Activated T-cell treated with anti-CD3 and anti-CD28 coated beads, Interleukin-2, amount 50 U/mL, for 1 hour (primary cell): ENCODE data around the gene LILRA5.
"Not testable (repeated sequence)": the region's sequence is repeated elsewhere in the genome, so short reads cannot be mapped to it uniquely, and the experiment has no call there.

Experiments
- DNase-seq: peaks from one replicate; pipeline ENCODE4 v3.0.0-alpha.2; 2020

The LILRA5 gene

DNA sequence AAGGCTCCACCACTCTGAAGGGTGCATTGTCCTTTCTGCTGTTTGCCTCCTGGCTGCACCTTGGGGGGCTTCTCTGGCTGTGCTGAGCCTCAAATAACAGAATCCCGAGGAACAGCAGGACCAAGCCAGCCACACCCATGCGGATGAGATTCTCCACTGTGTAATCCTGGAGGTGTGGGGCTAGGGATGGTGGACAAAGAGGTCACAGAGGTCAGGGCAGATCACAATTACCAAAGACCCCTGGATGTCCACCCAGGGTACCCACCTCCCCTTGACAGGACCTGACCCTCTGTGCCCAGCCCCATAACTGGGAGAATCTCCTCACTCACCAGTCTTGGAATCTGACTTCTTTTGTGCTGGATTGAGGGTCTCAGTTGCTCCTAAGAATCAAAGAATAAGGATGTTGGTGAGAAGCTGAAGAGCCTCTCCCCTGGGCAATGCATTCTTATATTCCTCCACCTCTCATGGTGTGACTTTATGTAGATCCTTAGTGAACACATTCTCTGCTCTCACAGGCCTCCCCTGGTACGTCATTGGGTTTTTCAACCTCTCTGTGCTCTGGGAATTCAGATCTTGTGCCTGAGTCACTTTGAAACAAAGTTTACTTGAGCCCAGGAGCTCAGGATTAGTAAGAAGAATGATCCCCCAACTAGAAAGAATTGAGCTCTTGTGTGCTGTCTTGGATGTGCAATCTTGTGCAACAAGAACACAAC is 20.8 kb upstream of the LILRA5 start:
- no peak for DNase-seq

DNA sequence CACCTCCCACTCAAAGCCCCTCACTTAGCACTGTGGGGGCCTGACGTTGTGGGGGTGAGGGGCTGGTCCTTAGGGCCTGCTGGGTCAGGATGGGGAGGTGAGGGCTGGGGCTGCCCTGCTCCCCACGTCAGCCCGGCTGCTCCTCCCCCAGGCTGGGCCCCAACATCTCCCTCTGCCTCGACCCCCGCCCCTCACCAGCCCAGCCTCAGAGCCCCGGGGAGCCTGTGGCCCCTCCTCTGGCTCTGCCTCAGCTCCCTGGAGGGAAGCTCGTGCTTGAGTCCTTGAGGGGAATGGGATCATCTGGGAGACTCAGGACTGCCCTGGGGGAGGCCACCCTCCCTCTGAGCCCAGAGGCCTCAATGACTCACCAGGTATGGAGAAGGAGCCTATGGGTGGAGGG is 19.2 kb upstream of the LILRA5 start:
- no peak for DNase-seq

DNA sequence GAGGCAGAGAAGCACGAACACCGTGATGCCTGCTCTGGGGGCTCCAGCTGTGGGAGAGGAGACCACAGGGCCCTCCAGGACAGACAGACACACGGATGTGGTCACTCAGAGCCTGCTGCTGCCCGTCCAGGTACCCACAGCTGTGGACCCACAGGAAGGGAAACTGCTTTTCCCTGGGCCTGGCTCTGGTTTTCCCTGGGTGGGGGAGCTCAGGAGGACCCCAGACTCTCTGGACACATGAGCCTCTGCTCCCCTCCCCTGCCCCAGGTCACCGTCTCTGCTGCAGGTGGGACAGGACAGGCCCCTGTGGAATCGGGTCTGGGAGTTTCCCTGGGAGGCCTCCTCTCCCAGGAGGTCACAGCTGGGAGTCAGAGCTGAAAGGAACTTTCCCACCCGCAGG is 18.7 kb upstream of the LILRA5 start:
- no peak for DNase-seq

DNA sequence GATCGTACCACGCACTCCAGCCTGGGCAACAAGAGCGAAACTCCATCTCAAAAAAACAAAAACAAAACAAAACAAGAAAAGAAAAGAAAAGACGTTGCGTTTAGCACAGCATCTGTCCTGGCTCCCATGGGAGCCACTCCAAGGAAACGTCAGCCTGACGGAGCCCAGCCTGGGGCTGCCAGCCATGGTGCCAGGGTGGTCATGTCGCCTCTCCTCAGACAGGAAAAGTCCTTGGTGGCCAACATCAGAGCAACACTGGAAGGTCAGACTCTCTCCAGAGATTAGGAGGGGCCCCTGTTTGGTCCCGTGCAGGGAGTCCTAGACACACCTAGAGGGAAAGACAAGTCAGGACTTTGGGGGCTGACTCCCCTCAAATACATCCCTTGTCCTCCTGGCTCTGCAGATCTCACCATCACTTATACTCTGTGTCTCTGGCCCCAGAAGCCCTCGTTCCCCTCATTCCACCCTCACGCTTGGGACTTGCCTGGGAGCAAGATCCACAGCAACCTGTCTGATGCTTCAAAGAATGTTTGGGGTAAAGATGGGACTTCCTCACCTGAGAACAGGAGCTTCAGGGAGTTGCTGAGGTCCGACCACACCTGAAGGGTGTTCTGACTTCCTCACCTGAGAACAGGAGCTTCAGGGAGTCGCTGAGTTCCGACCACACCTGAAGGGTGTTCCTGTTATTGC is 16.7 kb upstream of the LILRA5 start:
- no peak for DNase-seq

DNA sequence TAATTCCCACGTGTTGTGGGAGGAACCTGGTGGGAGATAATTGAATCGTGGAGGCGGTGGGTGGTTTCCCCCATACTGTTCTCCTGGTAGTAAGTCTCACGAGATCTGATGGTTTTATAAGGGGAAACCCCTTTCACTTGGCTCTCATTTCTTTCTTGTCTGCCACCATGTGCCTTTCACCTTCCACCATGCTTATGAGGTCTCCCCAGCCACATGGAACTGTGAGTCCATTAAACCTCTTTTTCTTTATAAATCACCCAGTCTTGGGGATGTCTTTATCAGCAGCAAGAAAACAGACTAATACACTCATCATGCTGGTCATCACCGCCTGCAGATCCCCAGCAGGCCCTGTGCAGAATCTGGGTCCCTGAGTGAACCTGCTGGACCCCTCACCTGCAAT is 15.8 kb upstream of the LILRA5 start:
- DNase-seq = not testable (repeated sequence)

DNA sequence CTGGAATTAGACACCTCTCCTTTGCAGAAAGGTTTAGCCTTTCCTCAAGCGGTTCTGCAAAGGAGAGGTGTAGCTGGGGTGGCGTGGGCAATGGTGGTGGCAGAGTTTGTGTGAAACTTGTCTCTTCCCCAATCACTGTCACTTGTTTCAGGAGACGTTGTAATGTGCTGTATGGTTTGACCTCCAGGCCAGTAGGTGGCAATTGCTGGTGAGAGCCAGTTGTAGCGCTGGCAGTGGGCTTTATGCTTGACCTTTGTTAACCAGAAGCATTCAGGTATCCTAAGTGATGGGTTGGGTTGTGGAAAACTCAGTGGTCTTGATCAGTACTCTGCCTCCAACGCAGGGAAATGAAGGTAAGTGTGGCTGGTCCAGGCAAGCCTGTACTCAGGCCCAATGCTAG is 12.7 kb upstream of the LILRA5 start:
- DNase-seq = no peak

DNA sequence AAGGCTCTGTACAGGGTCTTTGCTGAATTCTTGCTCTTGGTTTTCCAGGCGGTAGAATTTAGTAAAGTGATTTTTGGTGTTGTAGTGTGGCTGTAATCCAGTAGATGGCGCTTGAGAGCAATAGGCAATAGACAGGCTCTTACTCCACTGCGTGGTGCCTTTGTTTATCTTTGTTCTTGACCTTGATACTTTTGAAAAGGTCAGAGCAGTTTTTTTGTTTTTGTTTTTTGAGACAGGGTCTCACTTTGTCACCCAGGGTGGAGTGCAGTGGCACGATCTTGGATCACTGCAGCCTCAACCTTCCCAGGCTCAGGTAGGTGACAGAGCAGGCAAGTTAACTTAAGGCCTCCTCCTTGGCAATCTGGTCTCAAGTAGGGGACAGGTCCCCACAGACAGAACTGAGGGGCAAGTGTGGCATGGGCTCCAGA is 12.2 kb upstream of the LILRA5 start:
- peak; percentile 40 for DNase-seq

DNA sequence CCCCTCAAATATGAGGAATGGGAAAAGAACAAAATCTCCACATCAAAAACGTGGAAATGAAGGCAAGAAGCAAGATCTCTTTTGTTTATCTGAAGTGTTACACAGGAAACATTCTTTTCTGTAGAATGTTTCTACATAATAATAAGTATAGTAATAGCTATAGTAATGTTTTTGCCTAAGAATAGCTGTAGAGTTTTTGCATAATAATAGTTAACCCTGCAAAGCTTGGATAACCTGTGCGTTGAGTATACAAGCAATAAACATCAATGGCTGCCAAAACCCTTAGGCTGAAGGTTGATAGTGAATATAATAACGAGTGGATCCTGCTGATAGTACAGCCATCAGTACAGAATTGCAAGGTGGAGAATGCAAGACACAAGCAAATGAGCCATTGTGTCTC is 11.1 kb upstream of the LILRA5 start:
- DNase-seq = no peak

DNA sequence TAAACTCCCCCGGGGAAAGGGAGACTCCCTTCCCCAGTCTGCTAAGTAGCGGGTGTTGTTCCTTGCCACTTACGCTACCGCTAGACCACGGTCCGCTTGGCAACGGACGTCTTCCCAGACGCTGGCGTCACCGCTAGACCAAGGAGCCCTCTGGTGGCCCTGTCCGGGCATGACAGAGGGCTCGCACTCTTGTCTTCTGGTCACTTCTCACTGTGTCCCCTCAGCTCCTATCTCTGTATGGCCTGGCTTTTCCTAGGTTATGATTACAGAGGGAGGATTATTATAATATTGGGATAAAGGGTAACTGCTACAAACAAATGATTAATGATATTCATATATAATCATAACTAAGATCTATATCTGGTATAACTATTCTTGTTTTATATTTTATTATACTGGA is 10.0 kb upstream of the LILRA5 start:
- not testable (repeated sequence) for DNase-seq

DNA sequence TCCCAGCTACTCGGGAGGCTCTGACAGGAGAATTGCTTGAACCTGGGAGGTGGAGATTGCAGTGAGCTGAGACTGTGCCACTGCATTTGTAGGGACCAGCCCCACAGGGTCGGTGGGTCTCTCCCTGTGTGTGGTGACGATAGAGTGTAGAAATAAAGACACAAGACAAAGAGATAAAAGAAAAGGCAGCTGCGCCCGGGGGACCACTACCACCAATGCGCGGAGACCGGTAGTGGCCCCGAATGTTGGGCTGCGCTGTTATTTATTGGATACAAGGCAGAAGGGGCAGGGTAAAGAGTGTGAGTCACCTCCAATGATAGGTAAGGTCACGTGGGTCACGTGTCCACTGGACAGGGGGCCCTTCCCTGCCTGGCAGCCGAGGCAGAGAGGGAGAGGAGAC is 9.3 kb upstream of the LILRA5 start:
- not testable (repeated sequence) for DNase-seq

DNA sequence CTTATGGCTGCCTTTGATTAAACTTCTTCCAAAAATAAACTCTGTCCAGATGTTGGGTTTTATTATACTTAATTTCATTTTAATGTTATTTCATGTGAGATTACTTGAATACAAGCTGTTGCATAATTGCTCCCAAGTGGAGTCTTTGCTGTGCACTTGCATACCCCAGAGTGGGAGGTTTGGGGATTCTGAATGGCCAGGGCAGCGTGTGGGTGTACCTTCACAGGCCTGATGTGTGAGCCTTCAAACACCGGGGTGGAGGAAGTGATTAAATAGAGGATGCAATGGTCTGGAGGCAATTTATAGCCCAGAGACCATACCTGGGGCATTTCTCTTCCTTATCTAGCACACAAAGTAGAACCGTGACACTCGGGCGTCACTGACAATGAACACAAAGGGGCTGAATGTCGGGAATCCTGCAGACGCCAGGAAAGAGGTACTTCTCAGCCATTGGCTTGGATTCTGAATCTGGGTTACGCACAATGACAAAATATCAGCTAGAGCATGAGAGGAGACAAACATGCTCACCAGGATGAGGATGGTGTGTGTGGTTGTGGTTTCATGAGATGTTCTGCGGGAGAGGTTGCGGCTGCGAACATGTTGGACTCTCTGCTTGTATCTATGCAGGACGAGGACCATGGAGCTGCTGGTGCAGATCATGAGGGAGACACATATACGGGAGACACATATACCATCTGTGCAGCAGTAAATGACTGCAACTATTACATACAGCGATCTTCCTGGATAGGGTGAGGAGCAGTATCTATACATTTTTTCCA is 7.1 kb upstream of the LILRA5 start:
- DNase-seq = no peak

DNA sequence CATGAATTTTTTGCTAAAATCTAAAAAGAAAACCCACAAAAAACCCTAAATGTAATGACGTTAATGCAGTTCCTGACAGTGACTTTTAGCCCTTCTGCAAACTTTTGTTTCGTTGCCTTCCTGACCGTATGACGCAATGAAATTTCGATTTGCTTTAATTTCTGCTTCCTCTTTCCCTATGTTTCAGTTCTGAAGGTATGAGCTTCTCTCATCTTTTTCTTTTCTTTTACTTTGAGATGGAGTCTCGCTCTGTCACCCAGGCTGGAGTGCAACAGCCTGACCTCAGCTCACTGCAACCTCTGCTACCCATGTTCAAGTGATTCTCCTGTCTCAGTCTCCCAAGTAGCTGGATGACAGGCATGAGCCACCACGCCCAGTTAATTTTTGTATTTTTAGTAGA is 6.1 kb upstream of the LILRA5 start:
- peak; percentile 1 for DNase-seq

DNA sequence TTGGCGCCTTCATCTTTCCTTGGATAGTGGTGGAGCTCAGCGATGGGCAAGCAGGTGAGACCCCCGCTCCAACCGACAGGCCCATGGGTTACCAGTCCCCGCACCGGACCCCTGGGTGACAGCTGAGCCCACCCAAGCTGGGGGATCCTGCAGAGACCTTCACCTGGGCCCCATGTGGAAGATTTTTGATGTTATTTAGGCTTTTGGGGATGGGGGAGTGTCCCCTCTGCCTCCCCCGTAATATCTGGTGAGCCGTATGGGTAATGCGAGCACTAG is 4.9 kb upstream of the LILRA5 start:
- no peak for DNase-seq

DNA sequence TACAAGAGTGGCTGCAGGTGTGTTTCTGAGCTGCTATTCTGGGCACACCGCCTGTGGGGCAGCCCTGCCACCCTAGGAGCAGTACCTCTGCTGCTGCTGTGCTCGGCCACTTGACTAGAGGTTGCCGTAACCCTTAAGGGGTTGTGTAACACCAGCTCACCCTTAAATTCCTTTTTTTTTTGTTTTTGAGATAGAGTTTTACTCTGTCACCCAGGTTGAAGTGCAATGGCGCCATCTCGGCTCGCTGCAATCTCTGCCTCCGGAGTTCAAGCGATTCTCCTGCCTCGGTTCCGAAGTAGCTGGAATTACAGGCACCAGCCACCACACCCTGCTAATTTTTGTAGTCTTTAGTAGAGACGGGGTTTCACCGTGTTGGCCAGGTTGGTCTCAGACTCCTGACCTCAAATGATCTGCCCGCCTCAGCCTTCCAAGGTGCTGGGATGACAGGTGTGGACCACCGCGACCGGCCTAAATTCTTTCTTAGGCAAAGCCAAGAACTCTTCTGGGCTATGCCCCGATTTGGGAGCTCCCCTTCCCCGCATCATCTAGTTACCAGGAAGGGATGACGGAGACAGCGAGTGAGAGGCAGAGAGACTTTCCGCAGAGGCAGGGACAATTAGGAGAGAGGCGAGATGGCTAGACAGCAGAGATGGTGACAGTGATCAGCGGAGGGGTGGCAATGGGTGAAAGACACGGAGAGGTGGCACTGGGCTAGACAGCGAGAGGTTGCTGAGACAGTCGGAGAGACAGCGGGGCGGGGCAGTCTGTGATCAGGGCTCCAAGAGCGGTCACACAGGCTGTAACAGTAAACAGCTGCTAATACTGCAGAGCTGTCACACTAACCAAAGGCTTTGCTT is 4.4 kb upstream of the LILRA5 start:
- peak; percentile 2 for DNase-seq

DNA sequence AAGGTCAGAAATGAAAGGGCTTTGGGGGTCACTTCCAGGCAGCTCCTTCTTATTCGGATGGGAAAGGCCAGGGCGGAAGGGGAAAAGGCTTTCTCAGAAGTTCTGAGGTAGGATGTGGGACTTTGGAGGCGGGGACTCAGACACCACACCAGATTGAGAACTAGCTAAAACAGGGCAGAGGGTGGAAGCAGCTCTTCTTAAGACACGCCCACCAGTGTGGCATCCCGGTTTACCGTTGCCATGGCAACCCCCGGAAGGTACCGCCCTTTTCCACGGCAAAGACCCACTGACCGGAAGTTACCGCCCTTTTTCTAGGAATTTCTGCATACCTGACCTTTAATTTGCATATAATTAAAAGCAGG is 3.8 kb upstream of the LILRA5 start:
- DNase-seq = peak; percentile 8

DNA sequence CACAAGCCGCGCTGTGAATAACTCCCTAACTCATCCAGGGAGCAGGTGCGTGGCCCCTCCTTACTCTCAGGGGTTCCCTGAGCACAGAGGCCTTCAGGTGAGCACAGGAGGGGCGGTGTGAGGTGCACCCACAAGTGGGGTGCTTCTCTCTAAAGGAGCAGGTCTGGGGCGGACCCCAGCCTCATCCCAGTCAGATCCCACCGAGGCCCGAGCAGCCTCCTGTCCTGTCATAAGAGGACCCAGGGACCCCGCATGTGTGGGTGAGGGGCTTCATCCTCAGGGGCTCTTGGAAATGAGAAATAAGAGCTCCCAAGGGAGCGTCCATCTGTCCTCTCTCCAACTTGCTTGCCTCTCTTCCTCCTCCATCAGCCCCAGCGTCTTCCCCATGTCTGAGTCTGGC is 3.0 kb upstream of the LILRA5 start:
- no peak for DNase-seq

DNA sequence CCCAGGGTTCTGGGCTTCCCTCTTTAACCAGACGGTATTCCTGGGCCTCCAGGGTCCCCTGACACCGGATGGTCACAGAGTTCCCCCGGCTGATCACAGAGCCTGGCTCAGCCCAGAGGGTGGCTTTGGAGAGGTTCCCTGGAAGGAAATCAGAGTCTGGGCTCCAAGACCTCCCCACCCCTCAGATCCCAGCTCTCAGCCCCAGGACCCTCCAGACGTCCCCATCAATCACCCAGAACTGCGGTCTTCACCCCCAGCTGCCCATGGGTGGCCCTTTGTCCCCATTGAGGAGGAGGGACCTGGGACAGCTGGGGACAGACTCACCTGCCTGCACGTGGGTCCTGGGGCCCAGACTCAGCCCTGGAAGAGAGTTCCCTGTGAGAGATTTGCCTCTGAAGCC is 955 bp downstream of the LILRA5 start:
- no peak for DNase-seq

DNA sequence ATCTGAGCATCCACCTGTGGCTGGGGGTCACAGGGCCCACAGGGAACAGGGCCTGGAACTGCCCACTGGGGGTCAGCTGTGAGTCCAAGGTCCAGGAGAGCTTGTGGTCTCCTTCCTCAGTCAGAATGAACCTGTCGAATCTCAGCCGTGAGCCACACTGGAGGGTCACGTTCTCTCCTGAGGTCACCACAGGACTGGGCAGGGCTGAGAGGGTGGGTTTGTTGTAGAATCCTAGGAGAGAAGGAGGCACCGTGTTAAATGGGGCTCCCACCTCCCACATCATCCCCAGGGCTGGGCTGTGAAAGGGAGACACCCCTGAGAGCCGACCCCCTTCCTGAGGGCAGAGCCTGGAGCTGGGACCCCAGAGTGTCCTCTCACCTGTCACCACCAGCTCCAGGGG is 1.5 kb downstream of the LILRA5 start:
- no peak for DNase-seq

DNA sequence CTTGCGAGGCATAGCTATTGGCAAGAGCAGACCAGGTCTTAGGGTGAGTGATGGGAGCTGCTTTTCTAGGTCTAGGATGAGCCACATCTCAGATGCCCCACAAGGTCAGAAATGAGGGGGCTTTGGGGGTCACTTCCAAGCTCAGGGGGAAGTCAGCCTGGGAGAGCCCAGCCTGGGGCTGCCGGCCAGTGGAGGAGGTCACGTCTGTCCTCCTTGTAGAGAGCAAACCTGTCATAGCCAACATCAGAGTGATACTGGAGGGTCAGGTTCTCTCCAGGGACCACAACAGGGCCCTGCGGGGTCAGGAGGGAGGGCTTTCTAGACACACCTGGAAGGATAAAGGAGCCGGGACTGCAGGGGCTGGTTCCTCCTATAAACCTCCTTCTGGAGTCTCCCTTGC is 2.4 kb downstream of the LILRA5 start:
- no peak for DNase-seq

DNA sequence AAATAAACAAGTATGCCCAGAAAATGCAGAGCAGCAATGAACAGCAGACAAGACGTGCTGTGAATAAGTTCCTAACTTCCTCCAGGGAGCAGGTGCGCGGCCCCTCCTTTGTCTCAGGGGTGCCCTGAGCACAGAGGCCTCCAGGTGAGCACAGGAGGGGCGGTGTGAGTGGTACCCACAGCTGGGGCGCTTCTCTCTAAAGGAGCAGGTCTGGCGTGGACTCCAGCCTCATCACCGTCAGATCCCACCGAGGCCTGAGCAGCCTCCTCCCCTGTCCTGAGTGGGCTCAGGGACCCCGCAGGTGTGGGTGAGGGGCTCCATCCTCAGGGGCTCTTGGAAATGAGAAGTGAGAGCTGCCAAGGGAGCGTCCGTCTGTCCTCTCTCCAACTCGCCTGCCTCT is 3.2 kb downstream of the LILRA5 start:
- no peak for DNase-seq

DNA sequence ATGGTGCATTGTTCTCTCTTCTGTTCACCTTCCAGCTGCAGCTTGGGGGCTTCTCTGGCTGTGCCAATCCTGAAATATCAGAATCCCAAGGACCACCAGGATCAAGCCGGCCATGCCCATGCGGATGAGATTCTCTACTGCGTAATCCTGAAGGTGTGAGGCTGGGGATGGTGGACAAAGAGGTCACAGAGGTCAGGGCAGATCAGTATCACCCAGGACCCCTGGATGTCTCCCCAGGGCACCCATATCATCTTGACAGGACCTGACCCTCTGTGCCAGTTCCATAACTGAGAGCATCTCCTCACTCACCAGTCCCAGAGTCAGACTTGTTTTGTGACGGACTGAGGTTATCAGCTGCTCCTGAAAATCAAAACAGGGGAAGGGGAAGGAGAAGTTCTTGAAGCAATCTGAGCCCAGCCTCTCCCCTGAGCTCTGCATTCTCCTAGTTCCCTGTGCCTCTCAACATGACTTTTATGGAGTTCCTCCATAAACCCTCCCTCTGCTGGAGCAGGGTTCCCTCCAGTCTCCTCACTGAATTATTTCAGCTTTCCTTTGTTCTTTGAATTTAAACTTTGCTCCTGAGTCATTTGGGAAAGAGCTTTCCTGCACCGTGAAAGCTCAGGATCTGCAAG is 5.5 kb downstream of the LILRA5 start:
- no peak for DNase-seq

DNA sequence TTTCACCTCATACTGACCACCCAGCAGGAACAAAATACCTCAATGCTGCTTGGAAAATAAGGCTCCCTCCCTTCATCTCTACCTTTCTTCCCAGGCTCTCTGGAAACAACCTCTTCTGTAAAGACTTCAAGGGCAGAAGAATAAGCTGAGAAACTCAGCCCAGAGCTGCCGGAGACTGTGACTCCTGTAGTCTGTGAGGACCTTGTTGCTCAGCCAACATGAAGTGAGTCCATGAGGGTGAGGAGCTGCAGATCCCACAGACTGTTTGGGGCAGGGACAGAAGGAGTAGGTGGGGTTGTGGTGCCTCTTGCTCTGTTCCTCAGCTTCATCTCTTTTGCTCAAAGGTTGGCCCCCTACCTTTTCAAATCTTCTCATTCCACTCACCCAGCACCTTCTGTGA is 7.8 kb downstream of the LILRA5 start:
- DNase-seq = no peak

DNA sequence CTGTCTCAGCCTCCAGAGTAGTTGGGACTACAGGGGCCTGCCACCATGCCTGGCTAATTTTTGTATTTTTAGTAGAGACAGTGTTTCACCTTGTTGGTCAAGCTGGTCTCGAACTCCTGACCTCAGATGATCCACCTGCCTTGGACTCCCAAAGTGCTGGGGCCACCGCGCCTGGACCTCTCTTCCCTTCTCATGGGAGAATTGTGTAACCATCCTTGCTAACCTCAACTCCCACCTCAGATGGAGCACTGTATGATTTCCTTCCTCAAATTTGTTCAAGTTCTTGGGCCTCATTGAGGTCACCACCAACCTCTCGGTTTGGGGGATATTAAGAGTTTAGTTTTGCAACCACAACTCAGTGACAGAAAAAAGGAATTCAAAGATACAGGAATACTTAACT is 10.7 kb downstream of the LILRA5 start:
- DNase-seq = no peak
